ENCODE measurements around the gene NUMB.
A peak's percentile ranks its signal among the peaks of the same experiment; 100 is the strongest.

Gene NUMB

DNA sequence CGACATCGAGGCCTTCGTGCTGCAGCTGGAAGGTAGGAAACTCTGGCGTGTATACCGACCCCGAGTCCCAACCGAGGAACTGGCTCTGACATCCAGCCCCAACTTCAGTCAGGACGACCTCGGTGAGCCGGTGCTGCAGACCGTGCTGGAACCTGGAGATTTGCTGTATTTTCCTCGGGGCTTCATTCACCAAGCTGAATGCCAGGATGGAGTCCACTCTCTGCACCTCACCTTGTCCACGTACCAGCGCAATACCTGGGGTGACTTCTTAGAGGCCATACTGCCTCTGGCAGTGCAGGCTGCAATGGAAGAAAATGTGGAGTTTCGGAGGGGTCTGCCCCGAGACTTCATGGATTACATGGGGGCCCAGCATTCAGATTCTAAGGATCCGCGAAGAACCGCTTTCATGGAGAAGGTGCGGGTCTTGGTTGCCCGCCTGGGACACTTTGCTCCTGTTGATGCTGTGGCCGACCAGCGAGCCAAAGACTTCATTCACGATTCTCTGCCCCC is 33.8 kb upstream of the NUMB start:
- DNase-seq (ENCODE audit: low spot score), result no peak
- Histone ChIP-seq H3K4me3 (peak overlapping the region; percentile 90), H3K27ac (peak overlapping the region in 1 of 2 donors; percentile 93)
- TF ChIP-seq, protein P1, sequence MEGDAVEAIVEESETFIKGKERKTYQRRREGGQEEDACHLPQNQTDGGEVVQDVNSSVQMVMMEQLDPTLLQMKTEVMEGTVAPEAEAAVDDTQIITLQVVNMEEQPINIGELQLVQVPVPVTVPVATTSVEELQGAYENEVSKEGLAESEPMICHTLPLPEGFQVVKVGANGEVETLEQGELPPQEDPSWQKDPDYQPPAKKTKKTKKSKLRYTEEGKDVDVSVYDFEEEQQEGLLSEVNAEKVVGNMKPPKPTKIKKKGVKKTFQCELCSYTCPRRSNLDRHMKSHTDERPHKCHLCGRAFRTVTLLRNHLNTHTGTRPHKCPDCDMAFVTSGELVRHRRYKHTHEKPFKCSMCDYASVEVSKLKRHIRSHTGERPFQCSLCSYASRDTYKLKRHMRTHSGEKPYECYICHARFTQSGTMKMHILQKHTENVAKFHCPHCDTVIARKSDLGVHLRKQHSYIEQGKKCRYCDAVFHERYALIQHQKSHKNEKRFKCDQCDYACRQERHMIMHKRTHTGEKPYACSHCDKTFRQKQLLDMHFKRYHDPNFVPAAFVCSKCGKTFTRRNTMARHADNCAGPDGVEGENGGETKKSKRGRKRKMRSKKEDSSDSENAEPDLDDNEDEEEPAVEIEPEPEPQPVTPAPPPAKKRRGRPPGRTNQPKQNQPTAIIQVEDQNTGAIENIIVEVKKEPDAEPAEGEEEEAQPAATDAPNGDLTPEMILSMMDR (IDR thresholded peaks at IDR 0.05), result no peak

DNA sequence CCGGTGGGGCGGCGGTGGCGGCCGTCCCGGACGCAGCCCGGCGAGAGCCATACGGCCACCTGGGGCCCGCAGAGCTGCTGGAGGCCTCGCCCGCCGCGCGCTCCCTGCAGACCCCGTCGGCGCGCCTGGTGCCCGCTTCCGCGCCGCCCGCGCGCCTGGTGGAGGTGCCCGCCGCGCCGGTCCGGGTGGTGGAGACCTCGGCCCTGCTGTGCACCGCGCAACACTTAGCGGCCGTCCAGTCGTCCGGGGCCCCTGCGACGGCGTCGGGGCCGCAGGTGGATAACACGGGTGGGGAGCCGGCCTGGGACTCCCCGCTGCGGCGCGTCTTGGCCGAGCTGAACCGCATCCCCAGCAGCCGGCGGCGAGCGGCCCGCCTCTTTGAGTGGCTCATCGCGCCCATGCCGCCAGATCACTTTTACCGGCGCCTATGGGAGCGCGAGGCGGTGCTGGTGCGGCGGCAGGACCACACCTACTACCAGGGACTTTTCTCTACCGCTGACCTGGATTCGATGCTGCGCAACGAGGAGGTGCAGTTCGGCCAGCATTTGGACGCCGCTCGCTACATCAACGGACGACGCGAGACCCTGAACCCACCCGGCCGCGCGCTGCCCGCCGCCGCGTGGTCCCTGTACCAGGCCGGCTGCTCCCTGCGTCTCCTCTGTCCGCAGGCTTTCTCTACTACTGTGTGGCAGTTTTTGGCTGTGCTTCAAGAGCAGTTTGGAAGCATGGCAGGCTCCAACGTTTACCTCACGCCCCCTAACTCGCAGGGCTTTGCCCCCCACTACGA is 33.1 kb upstream of the NUMB start:
- H3K4me3 ChIP-seq, result peak overlapping the region; percentile 90
- H3K27ac ChIP-seq, result peak overlapping the region; percentile 63 to 93
- TF ChIP-seq, protein P1 (IDR thresholded peaks at IDR 0.05), result no peak
- DNase-seq (ENCODE audit: low spot score), result no peak

DNA sequence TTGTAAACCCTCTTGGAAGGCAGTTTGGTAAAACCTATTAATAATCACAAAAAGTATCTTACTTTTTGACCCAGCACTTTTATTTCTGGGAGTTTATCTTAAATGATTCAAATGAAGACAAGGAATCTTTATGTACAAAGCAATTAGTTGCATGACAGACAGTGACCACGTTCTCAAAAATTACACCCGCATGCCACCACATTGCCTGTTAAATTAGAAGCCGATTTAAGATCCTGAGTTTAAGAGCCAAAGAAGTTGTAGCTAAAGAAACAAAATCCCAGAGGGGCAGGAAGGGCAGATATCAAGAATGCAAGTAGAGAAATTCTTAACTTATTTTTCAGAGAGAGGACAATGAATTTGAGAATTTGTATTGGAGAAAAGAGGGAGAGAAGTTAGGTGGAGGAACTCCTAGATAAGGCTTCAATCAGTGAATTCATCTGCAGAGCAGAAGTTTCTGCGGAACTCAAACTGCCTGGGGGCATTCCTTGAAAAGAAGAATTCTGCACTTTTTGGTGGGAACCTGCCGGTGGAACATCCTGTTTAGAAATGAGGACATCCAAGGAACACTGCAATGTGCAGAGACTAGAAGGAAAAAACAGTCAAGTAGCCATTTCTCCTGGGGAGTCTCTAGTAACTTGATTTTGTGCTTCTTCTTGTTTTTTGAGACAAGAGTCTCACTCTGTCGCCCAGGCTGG is 31.3 kb upstream of the NUMB start:
- TF ChIP-seq, protein P1 (IDR thresholded peaks at IDR 0.05), result no peak
- DNase-seq (ENCODE audit: low spot score), result no peak
- Histone ChIP-seq H3K27ac (no peak overlapping the region), H3K4me3 (no peak overlapping the region)

DNA sequence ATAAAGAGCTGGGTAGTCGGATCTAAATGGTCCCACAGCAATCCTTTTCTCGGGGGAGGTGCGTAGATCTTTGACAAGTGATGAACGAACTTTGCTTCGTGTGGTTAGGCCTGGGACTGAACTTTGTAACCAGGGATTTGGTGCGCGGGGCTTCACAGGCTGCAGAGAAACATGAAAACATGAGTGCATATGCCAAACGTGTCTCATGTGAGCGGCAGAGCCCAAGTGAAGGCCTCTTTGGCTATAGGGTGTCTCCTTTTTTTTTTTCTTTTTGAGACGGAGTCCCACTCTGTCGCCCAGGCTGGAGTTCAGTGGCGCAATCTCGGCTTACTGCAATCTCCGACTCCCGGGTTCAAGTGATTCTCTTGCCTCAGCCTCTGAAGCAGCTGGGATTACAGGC is 20.3 kb upstream of the NUMB start:
- no peak for DNase-seq (ENCODE audit: low spot score)
- no peak overlapping the region for H3K27ac ChIP-seq
- TF ChIP-seq, protein P1 (IDR thresholded peaks at IDR 0.05), result no peak
- H3K4me3 ChIP-seq, result no peak overlapping the region

DNA sequence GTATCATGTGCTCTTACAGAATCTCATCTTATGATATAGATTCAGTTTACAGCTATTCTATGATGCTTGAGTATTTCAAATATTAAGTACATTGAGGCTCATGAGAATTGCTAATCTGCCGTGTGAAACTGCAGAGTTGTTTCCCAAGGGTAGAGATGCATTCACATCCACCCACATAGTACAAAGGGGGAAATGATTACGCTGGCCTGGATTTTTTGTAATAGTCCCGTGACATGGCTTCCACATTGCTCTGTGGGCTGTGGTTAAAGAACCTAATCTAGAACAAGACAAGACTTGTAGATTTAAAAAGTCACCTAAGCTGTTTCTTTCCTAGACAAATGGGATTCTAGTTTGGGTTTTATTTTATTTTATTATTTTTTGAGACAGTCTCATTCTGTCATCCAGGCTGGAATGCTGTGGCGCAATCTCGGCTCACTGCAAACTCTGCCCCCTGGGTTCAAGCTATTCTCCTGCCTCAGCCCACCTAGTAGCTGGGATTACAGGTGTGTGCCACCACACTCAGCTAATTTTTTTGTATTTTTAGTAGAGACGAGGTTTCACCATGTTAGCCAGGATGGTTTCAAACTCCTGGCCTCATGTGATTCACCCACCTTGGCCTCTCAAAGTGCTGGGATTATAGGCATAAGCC is 19.4 kb upstream of the NUMB start:
- Histone ChIP-seq H3K4me3 (no peak overlapping the region), H3K27ac (no peak overlapping the region)
- no peak for DNase-seq (ENCODE audit: low spot score)
- TF ChIP-seq, protein P1 (IDR thresholded peaks at IDR 0.05), result no peak

DNA sequence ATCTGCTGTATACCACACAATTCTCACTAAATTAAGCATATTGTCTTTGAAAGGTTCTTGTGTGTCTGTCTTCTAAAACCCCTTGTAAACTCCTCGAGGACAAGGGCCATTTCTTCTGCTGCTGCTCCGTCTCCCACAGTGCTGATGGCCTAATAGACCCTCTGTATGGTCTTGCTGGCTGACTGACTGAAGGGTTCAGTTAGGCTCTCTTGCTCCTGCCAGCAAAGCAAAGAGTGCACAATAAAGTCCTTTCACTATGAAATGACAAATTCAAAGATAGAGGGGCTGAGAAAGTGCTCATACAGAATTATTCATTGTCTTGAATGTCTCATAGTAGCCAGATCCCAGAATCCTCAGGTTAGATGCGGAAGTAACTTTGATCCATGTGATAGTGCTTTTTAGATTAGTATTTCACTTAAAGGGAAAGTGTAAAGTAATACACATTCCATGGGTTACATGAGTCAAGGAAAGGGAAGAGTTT is 18.1 kb upstream of the NUMB start:
- TF ChIP-seq, protein P1 (IDR thresholded peaks at IDR 0.05), result no peak
- peak overlapping the region in 1 of 2 donors; percentile 4 for H3K27ac ChIP-seq
- no peak overlapping the region for H3K4me3 ChIP-seq
- no peak for DNase-seq (ENCODE audit: low spot score)
